Superior temporal gyrus (tissue), 1 donor: ENCODE data around the gene TPRG1.

Experiments used
- DNase-seq: peaks from one replicate; pipeline ENCODE4 v3.0.0-alpha.2; 2016; ENCODE audit errors: extremely low spot score

TPRG1 gene

GRCh38 chr3:189355115-189355480 is 183.3 kb downstream of the TPRG1 start:
- no peak for DNase-seq

GRCh38 chr3:189355481-189356201 is 183.9 kb downstream of the TPRG1 start:
- no peak for DNase-seq

- no peak for DNase-seq
Measured at GRCh38 chr3:189360291-189360690, 188.5 kb downstream of the TPRG1 start.

GRCh38 chr3:189361103-189361835 is 189.5 kb downstream of the TPRG1 start:
- DNase-seq = no peak

GRCh38 chr3:189363590-189364255 is 192.0 kb downstream of the TPRG1 start:
- no peak for DNase-seq

GRCh38 chr3:189365609-189366564 is 194.1 kb downstream of the TPRG1 start:
- no peak for DNase-seq

- DNase-seq = no peak
Measured at GRCh38 chr3:189368384-189368783, 196.6 kb downstream of the TPRG1 start.

- no peak for DNase-seq
Measured at GRCh38 chr3:189369636-189370035, 197.9 kb downstream of the TPRG1 start.

GRCh38 chr3:189372243-189372642 is 200.5 kb downstream of the TPRG1 start:
- DNase-seq = no peak
